ENCODE measurements around the gene IPCEF1. TPM values are rescaled to one million over a fixed set of nuclear protein-coding genes. Genes with fewer than 3 reads are reported as not detected.
"Not testable (repeated sequence)": the region's sequence is repeated elsewhere in the genome, so short reads cannot be mapped to it uniquely, and the experiment has no call there.

Gene IPCEF1
- total and polyA plus RNA-seq, 8 donors = 2.4 to 6.9 (median 5.4) TPM

- H3K4me1 ChIP-seq = peaks cover 3 to 11% of the 10 kb centered on the region in 2 donors
- peak overlapping the region in 1 of 2 donors; percentile 16 for H3K27ac ChIP-seq
- H3K9me3 ChIP-seq = no peaks in the 10 kb centered on the region
- H3K36me3 ChIP-seq = peaks cover 0 to 11% of the 10 kb centered on the region in 2 donors
- DNase-seq (peak in 2 of 4 donors; percentile 79 to 85), ATAC-seq (peak; percentile 50)
- no peak overlapping the region for H3K4me3 ChIP-seq
- no peaks in the 10 kb centered on the region for H3K27me3 ChIP-seq
- intact Hi-C loops (cut with DNase I) = no loop called here
- TF ChIP-seq CTCF (IDR thresholded peaks at IDR 0.05) = no peak
Measured at GRCh38 chr6:154197196-154197860, 159.3 kb downstream of the IPCEF1 start.

- Histone ChIP-seq H3K9me3 (no peaks in the 10 kb centered on the region), H3K27me3 (no peaks in the 10 kb centered on the region), H3K27ac (no peak overlapping the region), H3K4me1 (peaks cover 3 to 11% of the 10 kb centered on the region in 2 donors), H3K4me3 (no peak overlapping the region), H3K36me3 (peaks cover 0 to 11% of the 10 kb centered on the region in 2 donors)
- DNase-seq = no peak
- no peak for ATAC-seq
- TF ChIP-seq CTCF (IDR thresholded peaks at IDR 0.05) = no peak
- intact Hi-C loops (cut with DNase I) = no loop called here
Measured at GRCh38 chr6:154196333-154196885, 160.2 kb downstream of the IPCEF1 start.

- H3K27me3 ChIP-seq = no peaks in the 10 kb centered on the region
- ATAC-seq (no peak), DNase-seq (no peak)
- no peaks in the 10 kb centered on the region for H3K4me1 ChIP-seq
- H3K36me3 ChIP-seq = no peaks in the 10 kb centered on the region
- no peak overlapping the region for H3K27ac ChIP-seq
- intact Hi-C loops (cut with DNase I) = no loop called here
- peaks cover 0 to 3% of the 10 kb centered on the region in 2 donors for H3K9me3 ChIP-seq
- no peak for TF ChIP-seq CTCF (IDR thresholded peaks at IDR 0.05)
- H3K4me3 ChIP-seq = no peak overlapping the region
Measured at GRCh38 chr6:154187714-154188113, 168.9 kb downstream of the IPCEF1 start.

GRCh38 chr6:154187203-154187602 is 169.4 kb downstream of the IPCEF1 start:
- no peak for DNase-seq
- TF ChIP-seq CTCF (IDR thresholded peaks at IDR 0.05) = no peak
- Histone ChIP-seq H3K27me3 (no peaks in the 10 kb centered on the region), H3K36me3 (no peaks in the 10 kb centered on the region), H3K4me1 (no peaks in the 10 kb centered on the region), H3K27ac (no peak overlapping the region), H3K9me3 (peaks cover 0 to 3% of the 10 kb centered on the region in 2 donors), H3K4me3 (no peak overlapping the region)
- peak; percentile 59 for ATAC-seq
- intact Hi-C loops (cut with DNase I) = no loop called here

GRCh38 chr6:154179434-154179833 is 177.2 kb downstream of the IPCEF1 start:
- DNase-seq = no peak

GRCh38 chr6:154172393-154172792 is 184.2 kb downstream of the IPCEF1 start:
- H3K4me3 ChIP-seq; H3K9me3 ChIP-seq; H3K27ac ChIP-seq; H3K27me3 ChIP-seq; DNase-seq; ATAC-seq; H3K36me3 ChIP-seq; intact Hi-C loops (cut with DNase I): not testable (repeated sequence)
- peaks cover 0 to 17% of the 10 kb centered on the region in 2 donors for H3K4me1 ChIP-seq

More at GRCh38 chr6:154179434-154179833, 177.2 kb downstream of the IPCEF1 start:
- ATAC-seq = no peak
- H3K27ac ChIP-seq = no peak overlapping the region
- H3K36me3 ChIP-seq = no peaks in the 10 kb centered on the region
- H3K4me3 ChIP-seq = no peak overlapping the region
- H3K27me3 ChIP-seq = no peaks in the 10 kb centered on the region
- TF ChIP-seq CTCF (IDR thresholded peaks at IDR 0.05) = no peak
- H3K9me3 ChIP-seq = peaks cover 0 to 11% of the 10 kb centered on the region in 2 donors
- H3K4me1 ChIP-seq = no peaks in the 10 kb centered on the region
- intact Hi-C loops (cut with DNase I) = no loop called here
